Upper lobe of left lung (tissue), 4 donors: ENCODE data around the gene FAM181A.

ENCODE experiments used
- CTCF ChIP-seq, 6 experiments: fragments of 450-650 bp in 4 of 6; fragments of 200-600 bp in 2 of 6; sonication (generic) in 2 of 6; IDR thresholded peaks; one replicate each; pipeline ENCODE4 v1.5.1; 2016 to 2019; ENCODE audit warnings: antibody characterized with exemption in 6 of 6
- EP300 ChIP-seq, 4 donors: sonication (generic); formaldehyde crosslinking; IDR thresholded peaks; one replicate each; pipeline ENCODE4 v1.5.1; 2017; ENCODE audit warnings: antibody characterized with exemption in 4 of 4, control low read depth in 2 of 4
- POLR2A ChIP-seq, 4 donors: fragments of 450-650 bp; IDR thresholded peaks; one replicate each; pipeline ENCODE4 v1.5.1; 2016 to 2017; ENCODE audit warnings: antibody characterized with exemption in 4 of 4, mild to moderate bottlenecking in 2 of 4
- POLR2AphosphoS5 ChIP-seq, 2 donors: sonication (generic); formaldehyde crosslinking; IDR thresholded peaks; one replicate each; pipeline ENCODE4 v1.5.1; 2017; ENCODE audit warnings: antibody characterized with exemption in 2 of 2

GRCh38 chr14:93973607-93974006, 46.5 kb downstream of the FAM181A start:
- no peak for TF ChIP-seq POLR2A (IDR thresholded peaks at IDR 0.05)
- TF ChIP-seq CTCF (IDR thresholded peaks at IDR 0.05), result no peak
- no peak for TF ChIP-seq EP300 (IDR thresholded peaks at IDR 0.05)
- TF ChIP-seq POLR2AphosphoS5 (IDR thresholded peaks at IDR 0.05), result no peak
